ENCODE data around the gene DCAF10. TPM values are rescaled to one million over a fixed set of nuclear protein-coding genes. Genes with fewer than 3 reads are reported as not detected.

DCAF10 gene
- total and polyA plus RNA-seq, 10 of the 15 experiments (the other 5 are each of a cell fraction or from before 2014, with no cell fraction given), result 3.9 to 21.7 (median 9.8) TPM

DNA sequence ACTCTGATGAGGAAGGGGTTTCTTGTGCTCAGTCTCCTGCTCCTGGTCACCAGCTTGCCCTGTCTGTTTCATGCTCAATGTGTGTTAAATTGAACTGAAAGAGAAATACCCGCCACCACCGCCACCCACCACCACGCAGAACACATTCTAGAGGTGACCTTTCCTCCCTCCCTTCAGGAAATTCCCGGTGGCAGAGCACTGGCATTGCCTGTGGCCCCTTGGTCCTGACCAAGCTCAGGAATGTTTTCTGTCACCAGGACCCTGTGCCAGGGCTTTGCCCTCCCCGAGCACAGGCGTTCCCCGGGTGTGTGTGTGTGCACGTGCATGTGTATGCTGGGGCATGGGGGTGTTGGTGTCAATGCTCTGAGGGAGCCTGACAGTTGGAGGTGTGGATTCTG is 113.6 kb downstream of the DCAF10 start (continued):
- TF ChIP-seq, protein P1, sequence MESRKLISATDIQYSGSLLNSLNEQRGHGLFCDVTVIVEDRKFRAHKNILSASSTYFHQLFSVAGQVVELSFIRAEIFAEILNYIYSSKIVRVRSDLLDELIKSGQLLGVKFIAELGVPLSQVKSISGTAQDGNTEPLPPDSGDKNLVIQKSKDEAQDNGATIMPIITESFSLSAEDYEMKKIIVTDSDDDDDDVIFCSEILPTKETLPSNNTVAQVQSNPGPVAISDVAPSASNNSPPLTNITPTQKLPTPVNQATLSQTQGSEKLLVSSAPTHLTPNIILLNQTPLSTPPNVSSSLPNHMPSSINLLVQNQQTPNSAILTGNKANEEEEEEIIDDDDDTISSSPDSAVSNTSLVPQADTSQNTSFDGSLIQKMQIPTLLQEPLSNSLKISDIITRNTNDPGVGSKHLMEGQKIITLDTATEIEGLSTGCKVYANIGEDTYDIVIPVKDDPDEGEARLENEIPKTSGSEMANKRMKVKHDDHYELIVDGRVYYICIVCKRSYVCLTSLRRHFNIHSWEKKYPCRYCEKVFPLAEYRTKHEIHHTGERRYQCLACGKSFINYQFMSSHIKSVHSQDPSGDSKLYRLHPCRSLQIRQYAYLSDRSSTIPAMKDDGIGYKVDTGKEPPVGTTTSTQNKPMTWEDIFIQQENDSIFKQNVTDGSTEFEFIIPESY (IDR thresholded peaks at IDR 0.05), result no peak
- TF ChIP-seq, protein P2, sequence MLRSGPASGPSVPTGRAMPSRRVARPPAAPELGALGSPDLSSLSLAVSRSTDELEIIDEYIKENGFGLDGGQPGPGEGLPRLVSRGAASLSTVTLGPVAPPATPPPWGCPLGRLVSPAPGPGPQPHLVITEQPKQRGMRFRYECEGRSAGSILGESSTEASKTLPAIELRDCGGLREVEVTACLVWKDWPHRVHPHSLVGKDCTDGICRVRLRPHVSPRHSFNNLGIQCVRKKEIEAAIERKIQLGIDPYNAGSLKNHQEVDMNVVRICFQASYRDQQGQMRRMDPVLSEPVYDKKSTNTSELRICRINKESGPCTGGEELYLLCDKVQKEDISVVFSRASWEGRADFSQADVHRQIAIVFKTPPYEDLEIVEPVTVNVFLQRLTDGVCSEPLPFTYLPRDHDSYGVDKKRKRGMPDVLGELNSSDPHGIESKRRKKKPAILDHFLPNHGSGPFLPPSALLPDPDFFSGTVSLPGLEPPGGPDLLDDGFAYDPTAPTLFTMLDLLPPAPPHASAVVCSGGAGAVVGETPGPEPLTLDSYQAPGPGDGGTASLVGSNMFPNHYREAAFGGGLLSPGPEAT (IDR thresholded peaks at IDR 0.05; ENCODE audit: low read depth), result no peak
- TF ChIP-seq, protein P3, sequence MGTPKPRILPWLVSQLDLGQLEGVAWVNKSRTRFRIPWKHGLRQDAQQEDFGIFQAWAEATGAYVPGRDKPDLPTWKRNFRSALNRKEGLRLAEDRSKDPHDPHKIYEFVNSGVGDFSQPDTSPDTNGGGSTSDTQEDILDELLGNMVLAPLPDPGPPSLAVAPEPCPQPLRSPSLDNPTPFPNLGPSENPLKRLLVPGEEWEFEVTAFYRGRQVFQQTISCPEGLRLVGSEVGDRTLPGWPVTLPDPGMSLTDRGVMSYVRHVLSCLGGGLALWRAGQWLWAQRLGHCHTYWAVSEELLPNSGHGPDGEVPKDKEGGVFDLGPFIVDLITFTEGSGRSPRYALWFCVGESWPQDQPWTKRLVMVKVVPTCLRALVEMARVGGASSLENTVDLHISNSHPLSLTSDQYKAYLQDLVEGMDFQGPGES (IDR thresholded peaks at IDR 0.05), result no peak
- no peak for TF ChIP-seq POLR2AphosphoS2 (IDR thresholded peaks at IDR 0.05; ENCODE audit: low read depth, low read length)

DNA sequence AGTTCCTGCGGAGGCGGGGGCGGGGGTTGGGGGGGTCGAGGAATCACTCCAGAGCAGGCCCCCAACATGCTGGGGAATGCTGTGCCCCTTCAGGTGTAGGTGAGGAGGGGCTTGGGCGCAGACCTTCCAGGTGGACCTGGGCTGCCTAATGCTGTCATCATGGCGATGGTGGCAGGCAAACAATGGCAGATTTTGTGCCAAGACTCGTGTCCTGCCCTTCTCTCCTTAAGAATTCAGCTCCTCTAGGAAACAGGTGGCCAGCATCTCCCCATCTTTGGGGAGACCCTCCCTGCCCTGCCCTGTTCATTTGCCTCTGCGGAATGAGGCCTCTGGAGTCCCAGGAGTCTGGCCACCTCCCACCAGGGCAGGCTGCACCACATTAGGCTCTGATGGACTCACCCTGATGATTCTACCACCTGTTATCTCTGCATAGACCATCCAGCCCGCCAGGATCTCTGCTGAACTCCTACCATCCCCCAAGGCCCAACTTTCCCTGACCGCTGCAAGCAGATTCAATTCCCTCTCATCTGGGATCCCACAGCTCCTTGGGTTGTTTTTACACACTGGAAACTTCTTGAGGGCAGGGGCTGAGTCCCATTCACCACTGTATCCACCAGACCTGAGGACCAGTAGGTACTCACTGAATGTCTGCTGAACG is 114.2 kb downstream of the DCAF10 start:
- BruUV-seq (replicated peaks), result no TSS peak
- no peaks in the 10 kb centered on the region for H4K20me1 ChIP-seq (ENCODE audit: control insufficient read depth, insufficient read depth)
- H3K4me1 ChIP-seq (ENCODE audit: control insufficient read depth, insufficient read depth, low read length), result no peaks in the 10 kb centered on the region; the same call in 1 of the 2 replicates
- no peaks in the 10 kb centered on the region; the same call in 2 of the 3 replicates for H3K9me3 ChIP-seq (replicated peaks; ENCODE audit: control insufficient read depth, insufficient read depth, low read length)
- in situ Hi-C loops (cut with MboI) (loop anchor here (5.0 to 25.0 kb wide), 4 partner anchors 52 to 772 kb away; no protein-coding TSS in a partner anchor), intact Hi-C loops (cut with micrococcal nuclease; ENCODE audit: unreplicated experiment) (no loop called here)
- ATAC-seq (no peak), DNase-seq (ENCODE audit: low read depth, low spot score) (no peak), FAIRE-seq (no peak)
- WGBS (ENCODE audit: insufficient coverage, insufficient replicate concordance, low lambda C conversion rate, missing lambda C conversion rate), result 23% methylated on average over 7 of the region's 11 CpGs
- ChIA-PET SMC1A (ENCODE audit: uncharacterized antibody, unreplicated experiment) (interaction anchor here (1.0 to 6.2 kb wide), 21 partner anchors 12 to 518 kb away, joined by 3 to 64 read pairs (median 4); partner anchors contain the start of gene SLC25A51), CTCF (interaction anchor here (0.7 to 9.5 kb wide), 25 partner anchors 11 to 486 kb away, joined by 3 to 120 read pairs (median 5); partner anchors contain the start of genes ALDH1B1, SHB and SLC25A51), POLR2A (interaction anchor here (0.6 to 1.1 kb wide), 2 partner anchors 146 to 155 kb away, joined by 3 to 8 read pairs; no protein-coding TSS in a partner anchor), RAD21 (ENCODE audit: unreplicated experiment) (interaction anchor here (0.8 to 5.4 kb wide), 16 partner anchors 52 to 486 kb away, joined by 3 to 51 read pairs (median 5); partner anchors contain the start of gene SHB)
- H2AFZ ChIP-seq (ENCODE audit: control insufficient read depth, low read depth, low read length), result no peak overlapping the region
- H3K9ac ChIP-seq (ENCODE audit: control insufficient read depth, insufficient read depth, low read length), result no peak overlapping the region
- H3K27ac ChIP-seq (ENCODE audit: control insufficient read depth, insufficient read depth), result no peak overlapping the region
- no peaks in the 10 kb centered on the region for H3K36me3 ChIP-seq (ENCODE audit: control insufficient read depth in 2 of 2, insufficient read depth in 2 of 2, low read length in 1 of 2)
- no peak overlapping the region for H3K4me2 ChIP-seq (ENCODE audit: control insufficient read depth, insufficient read depth)
- no peaks in the 10 kb centered on the region for H3K79me2 ChIP-seq (ENCODE audit: control insufficient read depth, insufficient read depth, low read length)
- no peak overlapping the region for H3K4me3 ChIP-seq
- H3K27me3 ChIP-seq (replicated peaks in 1 of 2; ENCODE audit: control insufficient read depth in 2 of 2, insufficient read depth in 2 of 2, low read length in 1 of 2), result no peaks in the 10 kb centered on the region
- TF ChIP-seq JUND (IDR thresholded peaks at IDR 0.05; ENCODE audit: low read depth, low read length) (no peak), STAT1 (conservative IDR thresholded peaks at IDR 0.05) (no peak), IKZF1 (conservative IDR thresholded peaks at IDR 0.05) (no peak), JUNB (IDR thresholded peaks at IDR 0.05) (no peak)
- TF ChIP-seq, protein P4, sequence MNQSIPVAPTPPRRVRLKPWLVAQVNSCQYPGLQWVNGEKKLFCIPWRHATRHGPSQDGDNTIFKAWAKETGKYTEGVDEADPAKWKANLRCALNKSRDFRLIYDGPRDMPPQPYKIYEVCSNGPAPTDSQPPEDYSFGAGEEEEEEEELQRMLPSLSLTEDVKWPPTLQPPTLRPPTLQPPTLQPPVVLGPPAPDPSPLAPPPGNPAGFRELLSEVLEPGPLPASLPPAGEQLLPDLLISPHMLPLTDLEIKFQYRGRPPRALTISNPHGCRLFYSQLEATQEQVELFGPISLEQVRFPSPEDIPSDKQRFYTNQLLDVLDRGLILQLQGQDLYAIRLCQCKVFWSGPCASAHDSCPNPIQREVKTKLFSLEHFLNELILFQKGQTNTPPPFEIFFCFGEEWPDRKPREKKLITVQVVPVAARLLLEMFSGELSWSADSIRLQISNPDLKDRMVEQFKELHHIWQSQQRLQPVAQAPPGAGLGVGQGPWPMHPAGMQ (IDR thresholded peaks at IDR 0.05; ENCODE audit: borderline replicate concordance), result no peak
- TF ChIP-seq, protein P5, sequence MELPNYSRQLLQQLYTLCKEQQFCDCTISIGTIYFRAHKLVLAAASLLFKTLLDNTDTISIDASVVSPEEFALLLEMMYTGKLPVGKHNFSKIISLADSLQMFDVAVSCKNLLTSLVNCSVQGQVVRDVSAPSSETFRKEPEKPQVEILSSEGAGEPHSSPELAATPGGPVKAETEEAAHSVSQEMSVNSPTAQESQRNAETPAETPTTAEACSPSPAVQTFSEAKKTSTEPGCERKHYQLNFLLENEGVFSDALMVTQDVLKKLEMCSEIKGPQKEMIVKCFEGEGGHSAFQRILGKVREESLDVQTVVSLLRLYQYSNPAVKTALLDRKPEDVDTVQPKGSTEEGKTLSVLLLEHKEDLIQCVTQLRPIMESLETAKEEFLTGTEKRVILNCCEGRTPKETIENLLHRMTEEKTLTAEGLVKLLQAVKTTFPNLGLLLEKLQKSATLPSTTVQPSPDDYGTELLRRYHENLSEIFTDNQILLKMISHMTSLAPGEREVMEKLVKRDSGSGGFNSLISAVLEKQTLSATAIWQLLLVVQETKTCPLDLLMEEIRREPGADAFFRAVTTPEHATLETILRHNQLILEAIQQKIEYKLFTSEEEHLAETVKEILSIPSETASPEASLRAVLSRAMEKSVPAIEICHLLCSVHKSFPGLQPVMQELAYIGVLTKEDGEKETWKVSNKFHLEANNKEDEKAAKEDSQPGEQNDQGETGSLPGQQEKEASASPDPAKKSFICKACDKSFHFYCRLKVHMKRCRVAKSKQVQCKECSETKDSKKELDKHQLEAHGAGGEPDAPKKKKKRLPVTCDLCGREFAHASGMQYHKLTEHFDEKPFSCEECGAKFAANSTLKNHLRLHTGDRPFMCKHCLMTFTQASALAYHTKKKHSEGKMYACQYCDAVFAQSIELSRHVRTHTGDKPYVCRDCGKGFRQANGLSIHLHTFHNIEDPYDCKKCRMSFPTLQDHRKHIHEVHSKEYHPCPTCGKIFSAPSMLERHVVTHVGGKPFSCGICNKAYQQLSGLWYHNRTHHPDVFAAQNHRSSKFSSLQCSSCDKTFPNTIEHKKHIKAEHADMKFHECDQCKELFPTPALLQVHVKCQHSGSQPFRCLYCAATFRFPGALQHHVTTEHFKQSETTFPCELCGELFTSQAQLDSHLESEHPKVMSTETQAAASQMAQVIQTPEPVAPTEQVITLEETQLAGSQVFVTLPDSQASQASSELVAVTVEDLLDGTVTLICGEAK (IDR thresholded peaks at IDR 0.05; ENCODE audit: borderline replicate concordance), result no peak

All from GM12878 (cell line).